ENCODE data around the gene CADM3.

CADM3 gene

GRCh38 chr1:159206110-159206509 lies 34.7 kb downstream of the CADM3 start:
- Mint-ChIP-seq H3K27ac (no peak overlapping the region), H3K9me3 (no peaks in the 10 kb centered on the region), H3K4me1 (ENCODE audit: low read depth) (peaks cover 33% of the 10 kb centered on the region), H3K36me3 (ENCODE audit: low read depth) (no peaks in the 10 kb centered on the region), H3K27me3 (peaks cover 50% of the 10 kb centered on the region), H3K4me3 (no peak overlapping the region)
- intact Hi-C loops (cut with micrococcal nuclease): no loop called here

- H3K27ac Mint-ChIP-seq: no peak overlapping the region
- no peaks in the 10 kb centered on the region for H3K9me3 Mint-ChIP-seq
- intact Hi-C loops (cut with micrococcal nuclease): no loop called here
- H3K4me1 Mint-ChIP-seq (ENCODE audit: low read depth): peaks cover 32% of the 10 kb centered on the region
- peaks cover 45% of the 10 kb centered on the region for H3K27me3 Mint-ChIP-seq
- no peaks in the 10 kb centered on the region for H3K36me3 Mint-ChIP-seq (ENCODE audit: low read depth)
- H3K4me3 Mint-ChIP-seq: no peak overlapping the region
Observed at GRCh38 chr1:159207080-159207479, 35.7 kb downstream of the CADM3 start.

GRCh38 chr1:159207774-159208173 lies 36.4 kb downstream of the CADM3 start:
- H3K27ac Mint-ChIP-seq: no peak overlapping the region
- no peaks in the 10 kb centered on the region for H3K36me3 Mint-ChIP-seq (ENCODE audit: low read depth)
- H3K4me3 Mint-ChIP-seq: no peak overlapping the region
- peaks cover 47% of the 10 kb centered on the region for H3K27me3 Mint-ChIP-seq
- H3K9me3 Mint-ChIP-seq: no peaks in the 10 kb centered on the region
- H3K4me1 Mint-ChIP-seq (ENCODE audit: low read depth): peaks cover 26% of the 10 kb centered on the region
- intact Hi-C loops (cut with micrococcal nuclease): no loop called here

- Mint-ChIP-seq H3K9me3 (no peaks in the 10 kb centered on the region), H3K4me1 (ENCODE audit: low read depth) (peaks cover 28% of the 10 kb centered on the region), H3K4me3 (no peak overlapping the region), H3K36me3 (ENCODE audit: low read depth) (no peaks in the 10 kb centered on the region), H3K27me3 (peaks cover 47% of the 10 kb centered on the region), H3K27ac (no peak overlapping the region)
- intact Hi-C loops (cut with micrococcal nuclease): no loop called here
Observed at GRCh38 chr1:159208175-159208825, 36.9 kb downstream of the CADM3 start.

DNA sequence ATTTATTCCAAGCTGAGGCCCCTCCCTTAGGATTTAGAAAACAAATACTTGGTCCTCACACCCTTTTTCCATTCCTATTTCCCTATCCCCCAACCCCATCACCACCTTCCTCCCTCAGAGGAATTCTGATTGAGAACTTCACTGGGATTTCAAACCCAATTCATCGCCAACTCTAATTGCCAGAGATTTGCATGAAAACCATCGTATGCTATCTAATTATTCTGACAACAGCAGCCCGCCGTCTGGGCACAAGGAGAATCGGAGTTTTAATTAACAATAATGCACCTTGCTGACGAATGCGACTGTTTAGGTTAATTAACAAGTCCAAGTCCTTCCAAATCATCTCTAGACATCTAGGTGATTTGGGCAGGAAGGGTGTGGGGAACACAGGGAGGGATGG lies 37.6 kb downstream of the CADM3 start:
- Mint-ChIP-seq H3K9me3 (no peaks in the 10 kb centered on the region), H3K4me1 (ENCODE audit: low read depth) (peaks cover 28% of the 10 kb centered on the region), H3K36me3 (ENCODE audit: low read depth) (no peaks in the 10 kb centered on the region), H3K27ac (no peak overlapping the region), H3K4me3 (no peak overlapping the region), H3K27me3 (peaks cover 47% of the 10 kb centered on the region)
- intact Hi-C loops (cut with micrococcal nuclease): no loop called here

DNA sequence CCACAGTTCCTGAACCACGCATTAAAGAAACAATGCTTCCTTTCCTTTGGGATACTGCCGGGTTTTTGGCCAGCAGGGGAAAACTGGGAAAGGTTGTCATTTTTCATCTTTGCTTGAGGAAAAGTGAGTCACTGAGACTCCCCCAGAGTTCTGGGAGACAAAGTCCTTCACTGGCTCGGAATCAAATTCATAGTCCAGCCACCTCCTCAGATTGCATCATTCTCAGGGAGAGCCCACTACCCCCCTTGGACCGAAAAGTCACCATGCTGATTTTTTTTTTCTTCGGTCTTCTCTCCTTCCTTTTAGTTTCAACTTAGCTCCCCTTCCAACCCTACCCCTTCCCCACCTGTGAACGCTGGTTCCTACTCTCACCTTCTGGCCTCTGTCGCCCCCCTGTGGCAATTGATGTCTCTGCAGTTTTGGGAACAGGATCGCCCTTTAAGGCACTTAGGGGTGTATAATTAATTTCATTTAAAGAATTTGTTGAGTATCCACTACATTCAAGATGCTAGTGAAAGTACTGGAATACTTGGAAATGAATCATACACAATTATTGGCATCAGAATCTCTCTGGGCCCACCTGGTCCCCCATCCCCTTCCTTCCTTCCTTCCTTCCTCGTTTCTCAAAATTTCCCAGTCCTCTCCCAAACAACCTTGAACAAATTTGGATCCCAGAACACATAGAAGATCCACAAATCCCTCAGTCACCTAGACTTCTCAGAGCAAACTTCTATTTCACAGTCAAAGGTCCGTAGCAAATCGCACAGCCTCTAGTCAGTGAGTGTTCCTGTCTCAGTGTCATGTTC lies 40.1 kb downstream of the CADM3 start:
- Mint-ChIP-seq H3K4me3 (no peak overlapping the region), H3K36me3 (ENCODE audit: low read depth) (no peaks in the 10 kb centered on the region), H3K9me3 (no peaks in the 10 kb centered on the region), H3K27me3 (peaks cover 42% of the 10 kb centered on the region), H3K4me1 (ENCODE audit: low read depth) (peaks cover 25% of the 10 kb centered on the region), H3K27ac (no peak overlapping the region)
- intact Hi-C loops (cut with micrococcal nuclease): loop anchor here (1.0 to 5.0 kb wide), 3 partner anchors 50 to 581 kb away; no protein-coding TSS in a partner anchor

GRCh38 chr1:159212596-159212995 lies 41.2 kb downstream of the CADM3 start:
- Mint-ChIP-seq H3K27ac (no peak overlapping the region), H3K27me3 (peaks cover 37% of the 10 kb centered on the region), H3K9me3 (no peaks in the 10 kb centered on the region), H3K36me3 (ENCODE audit: low read depth) (no peaks in the 10 kb centered on the region), H3K4me3 (no peak overlapping the region), H3K4me1 (ENCODE audit: low read depth) (peaks cover 21% of the 10 kb centered on the region)
- intact Hi-C loops (cut with micrococcal nuclease): loop anchor here (5.0 kb wide), 1 partner anchor 580 kb away; no protein-coding TSS in a partner anchor

- peaks cover 21% of the 10 kb centered on the region for H3K4me1 Mint-ChIP-seq (ENCODE audit: low read depth)
- no peaks in the 10 kb centered on the region for H3K9me3 Mint-ChIP-seq
- H3K27ac Mint-ChIP-seq: no peak overlapping the region
- intact Hi-C loops (cut with micrococcal nuclease): loop anchor here (5.0 kb wide), 1 partner anchor 578 kb away; no protein-coding TSS in a partner anchor
- H3K4me3 Mint-ChIP-seq: no peak overlapping the region
- peaks cover 22% of the 10 kb centered on the region for H3K27me3 Mint-ChIP-seq
- H3K36me3 Mint-ChIP-seq (ENCODE audit: low read depth): no peaks in the 10 kb centered on the region
Observed at GRCh38 chr1:159214149-159214760, 42.8 kb downstream of the CADM3 start.

DNA sequence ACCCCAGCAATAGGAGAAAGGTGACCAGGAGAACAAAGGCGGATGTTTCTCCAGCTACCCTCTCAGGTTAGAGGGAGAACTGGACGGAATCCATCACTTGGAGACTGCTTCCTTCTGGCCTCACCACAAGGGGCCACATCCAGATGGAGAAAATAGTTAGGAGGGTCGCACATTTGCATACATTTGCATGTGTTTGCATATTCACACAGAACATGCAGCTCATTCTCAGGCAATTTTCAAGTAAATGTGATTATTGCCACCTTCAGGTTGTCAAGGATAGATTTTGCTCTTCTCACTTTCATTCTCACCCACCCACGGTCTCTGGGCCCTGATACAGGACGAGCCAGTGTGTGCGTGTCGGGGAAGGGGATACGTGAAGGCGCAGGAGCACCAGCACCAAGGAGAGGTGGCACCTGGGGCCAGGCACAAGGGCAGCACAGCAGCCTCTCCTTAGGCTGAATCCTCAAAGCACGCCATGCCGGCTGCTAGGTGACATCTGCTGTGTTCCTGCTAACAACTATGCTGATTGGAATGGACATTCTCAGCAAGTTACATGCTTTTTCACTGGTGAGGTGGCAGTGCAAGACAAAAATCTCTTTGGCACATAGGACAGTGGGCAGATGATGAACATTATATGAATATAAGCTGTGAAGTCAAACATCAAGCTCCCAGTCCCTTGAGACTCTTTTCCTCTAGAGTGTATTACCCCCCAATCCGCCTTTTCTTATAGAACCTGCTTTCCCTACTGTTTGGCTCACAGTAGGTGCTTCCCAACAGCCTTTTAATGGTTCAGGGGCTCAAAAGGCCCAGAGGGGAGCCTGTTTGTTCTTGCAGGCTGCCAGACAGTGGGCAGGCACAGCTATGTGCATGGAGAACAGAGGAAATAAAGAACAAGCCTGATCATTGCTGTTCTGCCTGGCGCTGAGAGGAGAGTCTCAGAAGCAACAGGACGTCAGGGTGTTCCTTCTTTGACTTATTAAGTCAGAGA lies 47.5 kb downstream of the CADM3 start:
- Mint-ChIP-seq H3K9me3 (no peaks in the 10 kb centered on the region), H3K27ac (no peak overlapping the region), H3K4me3 (no peak overlapping the region), H3K36me3 (ENCODE audit: low read depth) (no peaks in the 10 kb centered on the region), H3K4me1 (ENCODE audit: low read depth) (peaks cover 7% of the 10 kb centered on the region), H3K27me3 (peaks cover 10% of the 10 kb centered on the region)
- intact Hi-C loops (cut with micrococcal nuclease): no loop called here

GRCh38 chr1:159222075-159222865 lies 50.9 kb downstream of the CADM3 start:
- Mint-ChIP-seq H3K27ac (no peak overlapping the region), H3K4me3 (no peak overlapping the region), H3K4me1 (ENCODE audit: low read depth) (peaks cover 9% of the 10 kb centered on the region), H3K36me3 (ENCODE audit: low read depth) (no peaks in the 10 kb centered on the region), H3K9me3 (peaks cover 10% of the 10 kb centered on the region), H3K27me3 (peaks cover 4% of the 10 kb centered on the region)
- intact Hi-C loops (cut with micrococcal nuclease): no loop called here

GRCh38 chr1:159223004-159223403 lies 51.6 kb downstream of the CADM3 start:
- peaks cover 9% of the 10 kb centered on the region for H3K4me1 Mint-ChIP-seq (ENCODE audit: low read depth)
- H3K27ac Mint-ChIP-seq: no peak overlapping the region
- H3K27me3 Mint-ChIP-seq: peaks cover 4% of the 10 kb centered on the region
- H3K9me3 Mint-ChIP-seq: peaks cover 10% of the 10 kb centered on the region
- no peaks in the 10 kb centered on the region for H3K36me3 Mint-ChIP-seq (ENCODE audit: low read depth)
- H3K4me3 Mint-ChIP-seq: no peak overlapping the region
- intact Hi-C loops (cut with micrococcal nuclease): no loop called here

GRCh38 chr1:159228554-159228953 lies 57.1 kb downstream of the CADM3 start:
- H3K36me3 Mint-ChIP-seq (ENCODE audit: low read depth): no peaks in the 10 kb centered on the region
- no peak overlapping the region for H3K4me3 Mint-ChIP-seq
- intact Hi-C loops (cut with micrococcal nuclease): no loop called here
- H3K4me1 Mint-ChIP-seq (ENCODE audit: low read depth): peaks cover 18% of the 10 kb centered on the region
- no peak overlapping the region for H3K27ac Mint-ChIP-seq
- peaks cover 10% of the 10 kb centered on the region for H3K9me3 Mint-ChIP-seq
- peaks cover 4% of the 10 kb centered on the region for H3K27me3 Mint-ChIP-seq
